GM23338 (cell line): Measurements from ENCODE around the gene NPSR1. TPM values are rescaled to one million over a fixed set of nuclear protein-coding genes. Genes with fewer than 3 reads are reported as not detected.

Experiments used
- ATAC-seq: fragments of 200-7000 bp; cut with Tn5 transposase; 3 replicates; pipeline ENCODE4 v1.9.1; 2020
- DNase-seq: peaks from one replicate; pipeline ENCODE4 v3.0.0-alpha.2; 2015; ENCODE audit warnings: low spot score
- H2AFZ ChIP-seq: fragments of 200-600 bp; sonication (generic); 2 replicates; pipeline ENCODE4 v1.8.0; 2016; ENCODE audit warnings: antibody characterized with exemption, mild to moderate bottlenecking, moderate library complexity
- H3F3A ChIP-seq: fragments of 200-600 bp; sonication (generic); replicated peaks from 2 replicates; pipeline ENCODE4 v1.8.0; 2017; ENCODE audit warnings: antibody characterized with exemption, mixed run types, low read depth
- H3K27ac ChIP-seq: fragments of 200-600 bp; sonication (generic); 2 replicates; pipeline ENCODE4 v1.6.1; 2016; ENCODE audit warnings: low read depth
- H3K27me3 ChIP-seq: fragments of 200-600 bp; sonication (generic); 2 replicates; pipeline ENCODE4 v1.8.0; 2016; ENCODE audit warnings: mild to moderate bottlenecking, mixed run types, moderate library complexity; ENCODE audit not compliant: insufficient read depth
- H3K36me3 ChIP-seq: fragments of 200-600 bp; sonication (generic); 2 replicates; pipeline ENCODE4 v1.8.0; 2016; ENCODE audit warnings: mild to moderate bottlenecking; ENCODE audit not compliant: insufficient read depth
- H3K4me1 ChIP-seq: fragments of 200-600 bp; sonication (generic); 2 replicates; pipeline ENCODE4 v1.8.0; 2016; ENCODE audit warnings: mild to moderate bottlenecking, moderate library complexity; ENCODE audit not compliant: insufficient read depth
- H3K4me2 ChIP-seq: fragments of 200-600 bp; sonication (generic); 2 replicates; pipeline ENCODE4 v1.7.1; 2017; ENCODE audit warnings: mixed run types
- H3K4me3 ChIP-seq: fragments of 200-600 bp; sonication (generic); 2 replicates; pipeline ENCODE4 v1.6.1; 2016; ENCODE audit warnings: mixed run types
- H3K79me2 ChIP-seq: fragments of 200-600 bp; sonication (generic); replicated peaks from 2 replicates; pipeline ENCODE4 v1.8.0; 2017; ENCODE audit warnings: mild to moderate bottlenecking; ENCODE audit not compliant: insufficient read depth
- H3K9me2 ChIP-seq: fragments of 200-600 bp; sonication (generic); 2 replicates; pipeline ENCODE4 v1.8.0; 2017; ENCODE audit not compliant: insufficient read depth
- H4K20me1 ChIP-seq: fragments of 200-600 bp; sonication (generic); replicated peaks from 2 replicates; pipeline ENCODE4 v1.8.0; 2017; ENCODE audit warnings: mild to moderate bottlenecking; ENCODE audit not compliant: insufficient read depth
- H3K27ac Mint-ChIP-seq: 2 replicates; pipeline ENCODE4 v1.8.0; 2020; ENCODE audit warnings: inconsistent platforms, mild to moderate bottlenecking, moderate library complexity, mixed read lengths
- H3K27me3 Mint-ChIP-seq: 3 replicates; pipeline ENCODE4 v1.8.0; 2022; ENCODE audit warnings: low read depth, mild to moderate bottlenecking, moderate library complexity, mixed read lengths, inconsistent platforms; ENCODE audit not compliant: insufficient read depth, poor library complexity
- H3K36me3 Mint-ChIP-seq: 3 replicates; pipeline ENCODE4 v1.8.0; 2021; ENCODE audit warnings: low read depth, mild to moderate bottlenecking, inconsistent platforms, moderate library complexity, mixed read lengths
- H3K4me1 Mint-ChIP-seq: 3 replicates; pipeline ENCODE4 v1.8.0; 2020; ENCODE audit warnings: mild to moderate bottlenecking, inconsistent platforms, mixed read lengths
- H3K4me3 Mint-ChIP-seq: 3 replicates; pipeline ENCODE4 v1.8.0; 2021; ENCODE audit warnings: moderate library complexity, mild to moderate bottlenecking, inconsistent platforms, mixed read lengths
- H3K9me3 Mint-ChIP-seq: 3 replicates; pipeline ENCODE4 v1.8.0; 2020; ENCODE audit warnings: moderate library complexity, mild to moderate bottlenecking, inconsistent platforms, mixed read lengths
- CREB1 ChIP-seq: fragments of 250-450 bp; sonication (Bioruptor Pico); IDR thresholded peaks from 2 replicates; pipeline ENCODE4 v1.5.0; 2020; ENCODE audit warnings: low read depth, mild to moderate bottlenecking, moderate library complexity
- CTCF ChIP-seq, 2 experiments: fragments of 200-600 bp in 1 of 2; sonication (generic) in 1 of 2; conservative IDR thresholded peaks; 2 replicates each; pipeline versions ENCODE4 v1.5.1 to v1.6.1; 2016 to 2017; ENCODE audit warnings: antibody characterized with exemption in 2 of 2, low read depth in 2 of 2, mild to moderate bottlenecking in 2 of 2, moderate library complexity in 1 of 2
- ETS1 ChIP-seq: IDR thresholded peaks from 2 replicates; pipeline ENCODE4 v1.6.1; 2016; ENCODE audit warnings: antibody characterized with exemption
- EZH2 ChIP-seq: fragments of 200-600 bp; sonication (generic); IDR thresholded peaks from one replicate; pipeline ENCODE4 v1.8.0; 2017; ENCODE audit warnings: antibody characterized with exemption, mild to moderate bottlenecking, low read depth; ENCODE audit not compliant: unreplicated experiment
- EZH2phosphoT487 ChIP-seq: fragments of 200-600 bp; sonication (generic); IDR thresholded peaks from one replicate; pipeline ENCODE4 v1.8.1; 2018; ENCODE audit warnings: antibody characterized with exemption; ENCODE audit not compliant: unreplicated experiment
- JUNB ChIP-seq: IDR thresholded peaks from one replicate; pipeline ENCODE4 v1.6.1; 2016; ENCODE audit warnings: antibody characterized with exemption; ENCODE audit not compliant: unreplicated experiment
- NANOG ChIP-seq: IDR thresholded peaks from 2 replicates; pipeline ENCODE4 v1.6.1; 2016; ENCODE audit warnings: antibody characterized with exemption, borderline replicate concordance
- POLR2AphosphoS5 ChIP-seq: IDR thresholded peaks from 2 replicates; pipeline ENCODE4 v1.6.1; 2016; ENCODE audit warnings: antibody characterized with exemption, low read depth
- REST ChIP-seq: IDR thresholded peaks from one replicate; pipeline ENCODE4 v1.6.1; 2018; ENCODE audit warnings: antibody characterized with exemption; ENCODE audit not compliant: unreplicated experiment
- STAT1 ChIP-seq: IDR thresholded peaks from one replicate; pipeline ENCODE4 v1.6.1; 2016; ENCODE audit warnings: antibody characterized with exemption; ENCODE audit not compliant: unreplicated experiment
- ZNF114 ChIP-seq: fragments of 250-450 bp; sonication (Bioruptor Pico); IDR thresholded peaks from 2 replicates; pipeline ENCODE4 v1.5.0; 2020; ENCODE audit warnings: mild to moderate bottlenecking, moderate library complexity
- ZNF331 ChIP-seq: fragments of 250-450 bp; sonication (Bioruptor Pico); IDR thresholded peaks from 2 replicates; pipeline ENCODE4 v1.5.0; 2020; ENCODE audit warnings: low read depth, mild to moderate bottlenecking, moderate library complexity
- ZNF462 ChIP-seq: fragments of 250-450 bp; sonication (Bioruptor Pico); IDR thresholded peaks from 2 replicates; pipeline ENCODE4 v1.5.0; 2020; ENCODE audit warnings: mild to moderate bottlenecking, moderate library complexity
- polyA plus RNA-seq: library from polyadenylated mRNA; unstranded; fragments of >200 nt; fragmentation: Nextera tagmentation; extraction: Ambion mirVana; gene quantifications from 2 replicates; pipeline ENCODE4 v1.2.1, GENCODE V29; 2016
- total RNA-seq: library from RNA; depleted of rRNA; stranded (reverse); fragments of >200 nt; shearing (Covaris generic); gene quantifications from 2 replicates; pipeline ENCODE4 v1.2.3, GENCODE V29; 2014

The NPSR1 gene
- total and polyA plus RNA-seq, 2 experiments from 2014 or later = not detected

- Histone ChIP-seq H4K20me1 (no peaks in the 10 kb centered on the region), H3K4me3 (no peak overlapping the region), H2AFZ (no peak overlapping the region), H3K27ac (no peak overlapping the region), H3K36me3 (no peaks in the 10 kb centered on the region), H3K79me2 (no peaks in the 10 kb centered on the region), H3K27me3 (no peaks in the 10 kb centered on the region), H3K4me2 (peak overlapping the region; percentile 66), H3F3A (no peaks in the 10 kb centered on the region), H3K4me1 (peaks cover 29% of the 10 kb centered on the region), H3K9me2 (peaks cover 20% of the 10 kb centered on the region)
- no peak overlapping the region for H3K4me3 Mint-ChIP-seq
- DNase-seq = peak; percentile 12
- peaks cover 43% of the 10 kb centered on the region for H3K4me1 Mint-ChIP-seq
- H3K9me3 Mint-ChIP-seq = no peaks in the 10 kb centered on the region
- peak overlapping the region; percentile 61; the same call in 1 of the 2 replicates for H3K27ac Mint-ChIP-seq
- no peak for TF ChIP-seq CTCF (conservative IDR thresholded peaks at IDR 0.05; ENCODE audit: low read depth in 2 of 2)
- no peak for TF ChIP-seq POLR2AphosphoS5
- TF ChIP-seq CREB1 (CRISPR knock-in tag) = no peak
- TF ChIP-seq ZNF114 (CRISPR knock-in tag) = no peak
- no peak for TF ChIP-seq EZH2
- TF ChIP-seq STAT1 = no peak
- TF ChIP-seq EZH2phosphoT487 = no peak
- TF ChIP-seq ZNF462 (CRISPR knock-in tag) = no peak
- TF ChIP-seq JUNB = no peak
- TF ChIP-seq NANOG = no peak
- TF ChIP-seq ETS1 = no peak
- TF ChIP-seq ZNF331 (CRISPR knock-in tag) = no peak
- no peak for TF ChIP-seq REST
- ATAC-seq = peak; percentile 53
- peaks cover 11% of the 10 kb centered on the region for H3K27me3 Mint-ChIP-seq
- no peaks in the 10 kb centered on the region for H3K36me3 Mint-ChIP-seq
Observed at GRCh38 chr7:34662058-34662708, 4.2 kb downstream of the NPSR1 start.
